ENCODE results near the gene RSPH4A.

- TF ChIP-seq, protein P1, sequence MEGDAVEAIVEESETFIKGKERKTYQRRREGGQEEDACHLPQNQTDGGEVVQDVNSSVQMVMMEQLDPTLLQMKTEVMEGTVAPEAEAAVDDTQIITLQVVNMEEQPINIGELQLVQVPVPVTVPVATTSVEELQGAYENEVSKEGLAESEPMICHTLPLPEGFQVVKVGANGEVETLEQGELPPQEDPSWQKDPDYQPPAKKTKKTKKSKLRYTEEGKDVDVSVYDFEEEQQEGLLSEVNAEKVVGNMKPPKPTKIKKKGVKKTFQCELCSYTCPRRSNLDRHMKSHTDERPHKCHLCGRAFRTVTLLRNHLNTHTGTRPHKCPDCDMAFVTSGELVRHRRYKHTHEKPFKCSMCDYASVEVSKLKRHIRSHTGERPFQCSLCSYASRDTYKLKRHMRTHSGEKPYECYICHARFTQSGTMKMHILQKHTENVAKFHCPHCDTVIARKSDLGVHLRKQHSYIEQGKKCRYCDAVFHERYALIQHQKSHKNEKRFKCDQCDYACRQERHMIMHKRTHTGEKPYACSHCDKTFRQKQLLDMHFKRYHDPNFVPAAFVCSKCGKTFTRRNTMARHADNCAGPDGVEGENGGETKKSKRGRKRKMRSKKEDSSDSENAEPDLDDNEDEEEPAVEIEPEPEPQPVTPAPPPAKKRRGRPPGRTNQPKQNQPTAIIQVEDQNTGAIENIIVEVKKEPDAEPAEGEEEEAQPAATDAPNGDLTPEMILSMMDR (IDR thresholded peaks at IDR 0.05): no peak
- no peak for TF ChIP-seq POLR2A (IDR thresholded peaks at IDR 0.05)
Observed at GRCh38 chr6:116649129-116649528, 32.9 kb downstream of the RSPH4A start.
